ENCODE data around the gene SCN3B.

- TF ChIP-seq POLR2A (IDR thresholded peaks at IDR 0.05; ENCODE audit: low read length) (no peak), GATA1 (IDR thresholded peaks at IDR 0.05; ENCODE audit: low read depth, low read length) (no peak)
Measured at GRCh38 chr11:123608371-123608770, 46.1 kb downstream of the SCN3B start.

All from erythroblast (primary cell).